NOMO-1 treated with DMSO at 0.1 percent for 48 hours (cell line): Measurements from ENCODE around the gene PARD3.
"Not testable (repeated sequence)": the region's sequence is repeated elsewhere in the genome, so short reads cannot be mapped to it uniquely, and the experiment has no call there.

ENCODE experiments used
- DNase-seq: peaks from one replicate; lab custom pipeline; 2025; ENCODE audit not compliant: unreplicated experiment; lab: John Stamatoyannopoulos, UW

PARD3 gene

GRCh38 chr10:34744590-34744989 lies 70.5 kb downstream of the PARD3 start:
- no peak for DNase-seq

- DNase-seq = no peak
Measured at GRCh38 chr10:34743814-34744213, 71.3 kb downstream of the PARD3 start.

GRCh38 chr10:34742456-34742855 lies 72.6 kb downstream of the PARD3 start:
- DNase-seq = no peak

- DNase-seq = not testable (repeated sequence)
Measured at GRCh38 chr10:34741087-34741486, 74.0 kb downstream of the PARD3 start.

- DNase-seq = no peak
Measured at GRCh38 chr10:34740321-34740720, 74.8 kb downstream of the PARD3 start.

GRCh38 chr10:34739915-34740314 lies 75.2 kb downstream of the PARD3 start:
- no peak for DNase-seq

- DNase-seq = no peak
Measured at GRCh38 chr10:34737772-34738169, 77.3 kb downstream of the PARD3 start.

GRCh38 chr10:34736976-34737771 lies 77.9 kb downstream of the PARD3 start:
- no peak for DNase-seq

- DNase-seq = no peak
Measured at GRCh38 chr10:34734918-34735317, 80.2 kb downstream of the PARD3 start.

GRCh38 chr10:34732926-34733325 lies 82.2 kb downstream of the PARD3 start:
- no peak for DNase-seq

- no peak for DNase-seq
Measured at GRCh38 chr10:34731885-34732701, 83.0 kb downstream of the PARD3 start.

- DNase-seq = no peak
Measured at GRCh38 chr10:34731213-34731612, 83.9 kb downstream of the PARD3 start.

- no peak for DNase-seq
Measured at GRCh38 chr10:34730726-34731125, 84.4 kb downstream of the PARD3 start.

GRCh38 chr10:34729619-34730018 lies 85.5 kb downstream of the PARD3 start:
- DNase-seq = no peak

- no peak for DNase-seq
Measured at GRCh38 chr10:34728361-34728760, 86.7 kb downstream of the PARD3 start.

- no peak for DNase-seq
Measured at GRCh38 chr10:34727595-34728033, 87.5 kb downstream of the PARD3 start.

- DNase-seq = no peak
Measured at GRCh38 chr10:34726862-34727261, 88.2 kb downstream of the PARD3 start.

- DNase-seq = no peak
Measured at GRCh38 chr10:34723750-34724149, 91.3 kb downstream of the PARD3 start.

GRCh38 chr10:34722404-34722803 lies 92.7 kb downstream of the PARD3 start:
- DNase-seq = no peak

GRCh38 chr10:34721208-34721840 lies 93.8 kb downstream of the PARD3 start:
- no peak for DNase-seq

- no peak for DNase-seq
Measured at GRCh38 chr10:34719746-34720145, 95.3 kb downstream of the PARD3 start.

GRCh38 chr10:34719328-34719727 lies 95.8 kb downstream of the PARD3 start:
- no peak for DNase-seq
